Osteocyte (in vitro differentiated cells): ENCODE measurements around the gene VAV3. TPM values are rescaled to one million over a fixed set of nuclear protein-coding genes. Genes with fewer than 3 reads are reported as not detected.

Experiments
- DNase-seq: peaks from one replicate; pipeline ENCODE4 v3.0.0; 2021; ENCODE audit warnings: mixed read lengths; ENCODE audit not compliant: unreplicated experiment; ENCODE audit errors: extremely low spot score
- H3K27ac Mint-ChIP-seq: one replicate; pipeline ENCODE4 v1.8.0; 2021; ENCODE audit warnings: mild to moderate bottlenecking, mixed read lengths; ENCODE audit not compliant: unreplicated experiment
- H3K27me3 Mint-ChIP-seq: one replicate; pipeline ENCODE4 v1.8.0; 2021; ENCODE audit warnings: mixed read lengths; ENCODE audit not compliant: unreplicated experiment
- H3K36me3 Mint-ChIP-seq: one replicate; pipeline ENCODE4 v1.8.0; 2021; ENCODE audit warnings: mixed read lengths; ENCODE audit not compliant: unreplicated experiment
- H3K4me1 Mint-ChIP-seq: one replicate; pipeline ENCODE4 v1.8.0; 2021; ENCODE audit warnings: mixed read lengths; ENCODE audit not compliant: unreplicated experiment
- H3K4me3 Mint-ChIP-seq: one replicate; pipeline ENCODE4 v1.8.0; 2021; ENCODE audit warnings: mild to moderate bottlenecking, moderate library complexity, mixed read lengths; ENCODE audit not compliant: unreplicated experiment
- H3K9me3 Mint-ChIP-seq: one replicate; pipeline ENCODE4 v1.8.0; 2021; ENCODE audit warnings: mixed read lengths; ENCODE audit not compliant: unreplicated experiment
- CTCF ChIP-seq: fragments of 200-600 bp; sonication (generic); IDR thresholded peaks from 2 replicates; pipeline ENCODE4 v1.5.0; 2021; ENCODE audit warnings: antibody characterized with exemption, mild to moderate bottlenecking, moderate library complexity
- total RNA-seq: library from RNA; stranded (reverse); gene quantifications from 2 replicates; pipeline ENCODE4 v1.2.1, GENCODE V29; 2021

VAV3 gene
- total RNA-seq, 1 donor from 2014 or later: not detected

DNA sequence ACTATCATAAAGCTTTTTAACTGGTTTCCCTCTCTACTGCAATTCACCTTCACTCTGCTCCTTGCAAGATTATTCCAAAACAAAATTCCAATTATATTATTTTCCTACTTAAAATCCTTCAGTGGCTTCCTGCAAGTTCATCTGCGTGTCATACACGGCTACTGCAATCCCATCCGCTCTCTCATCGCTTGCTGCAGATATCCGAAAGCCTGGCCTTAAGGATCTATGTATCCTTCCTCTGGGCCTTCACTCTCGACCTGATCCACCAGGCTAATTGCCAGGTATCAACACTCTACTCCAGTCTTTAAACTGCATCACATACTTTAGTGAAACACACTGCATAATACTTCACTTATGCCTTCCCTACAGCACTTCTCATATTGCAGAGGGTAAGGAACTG is 44.0 kb downstream of the VAV3 start:
- no peak for TF ChIP-seq CTCF
- Mint-ChIP-seq H3K27ac (no peak overlapping the region), H3K4me1 (no peaks in the 10 kb centered on the region), H3K9me3 (no peaks in the 10 kb centered on the region), H3K36me3 (no peaks in the 10 kb centered on the region), H3K27me3 (peaks cover 10% of the 10 kb centered on the region), H3K4me3 (no peak overlapping the region)
- DNase-seq: no peak

DNA sequence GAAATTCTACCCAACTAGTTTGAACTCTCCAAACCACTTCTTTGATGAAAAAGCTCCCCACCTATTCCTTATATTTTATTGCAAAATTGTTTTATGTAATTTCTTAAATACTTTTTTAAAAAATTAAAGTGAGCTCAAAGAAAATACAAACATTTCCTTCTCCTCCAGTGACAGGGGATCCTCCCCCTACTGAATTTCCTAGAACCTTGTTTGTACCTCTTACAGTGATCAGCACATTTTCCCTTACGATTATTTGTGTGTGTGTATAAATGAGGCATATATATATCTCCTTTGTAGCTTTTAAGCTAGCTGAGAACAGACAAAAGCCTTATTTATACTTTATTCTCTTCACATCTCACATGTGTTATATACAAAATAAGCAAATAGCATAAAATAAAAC is 44.4 kb downstream of the VAV3 start:
- no peak for DNase-seq
- no peak for TF ChIP-seq CTCF
- Mint-ChIP-seq H3K36me3 (no peaks in the 10 kb centered on the region), H3K4me3 (no peak overlapping the region), H3K4me1 (no peaks in the 10 kb centered on the region), H3K27ac (no peak overlapping the region), H3K9me3 (no peaks in the 10 kb centered on the region), H3K27me3 (peaks cover 12% of the 10 kb centered on the region)

- peaks cover 12% of the 10 kb centered on the region for H3K27me3 Mint-ChIP-seq
- DNase-seq: no peak
- no peak overlapping the region for H3K27ac Mint-ChIP-seq
- TF ChIP-seq CTCF: no peak
- H3K9me3 Mint-ChIP-seq: no peaks in the 10 kb centered on the region
- H3K36me3 Mint-ChIP-seq: no peaks in the 10 kb centered on the region
- H3K4me3 Mint-ChIP-seq: no peak overlapping the region
- no peaks in the 10 kb centered on the region for H3K4me1 Mint-ChIP-seq
Measured at GRCh38 chr1:107919953-107920352, 45.0 kb downstream of the VAV3 start.

GRCh38 chr1:107914119-107914765 is 50.7 kb downstream of the VAV3 start:
- DNase-seq: no peak
- Mint-ChIP-seq H3K4me1 (no peaks in the 10 kb centered on the region), H3K27ac (no peak overlapping the region), H3K9me3 (no peaks in the 10 kb centered on the region), H3K27me3 (peaks cover 7% of the 10 kb centered on the region), H3K36me3 (no peaks in the 10 kb centered on the region), H3K4me3 (no peak overlapping the region)
- no peak for TF ChIP-seq CTCF

DNA sequence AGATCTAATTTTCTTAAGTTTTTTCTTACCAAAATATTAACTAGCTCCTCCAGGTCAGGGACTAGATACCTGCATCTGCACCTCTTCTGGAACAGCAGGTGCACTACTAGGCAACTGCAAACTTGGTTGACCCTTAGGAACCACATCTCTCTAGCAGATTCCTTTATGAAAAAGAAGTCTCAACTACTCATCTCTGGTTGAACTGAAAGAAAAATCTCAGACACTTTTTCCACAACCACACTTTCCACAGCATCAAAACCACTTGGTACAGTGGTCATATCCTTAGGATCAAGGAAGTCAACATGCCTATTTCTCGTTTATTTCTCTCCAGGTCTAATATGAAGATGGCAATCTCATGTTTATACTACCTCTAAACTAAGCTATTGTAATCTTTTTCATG is 52.3 kb downstream of the VAV3 start:
- Mint-ChIP-seq H3K9me3 (no peaks in the 10 kb centered on the region), H3K27me3 (peaks cover 13% of the 10 kb centered on the region), H3K4me1 (no peaks in the 10 kb centered on the region), H3K36me3 (no peaks in the 10 kb centered on the region), H3K27ac (no peak overlapping the region), H3K4me3 (no peak overlapping the region)
- no peak for TF ChIP-seq CTCF
- DNase-seq: no peak
